ELF-1 (cell line): ENCODE results near the gene CD8B.

Experiments
- DNase-seq: peaks from one replicate; pipeline ENCODE4 v3.0.0-alpha.2; 2016; ENCODE audit warnings: low read depth, low spot score

Gene CD8B

DNA sequence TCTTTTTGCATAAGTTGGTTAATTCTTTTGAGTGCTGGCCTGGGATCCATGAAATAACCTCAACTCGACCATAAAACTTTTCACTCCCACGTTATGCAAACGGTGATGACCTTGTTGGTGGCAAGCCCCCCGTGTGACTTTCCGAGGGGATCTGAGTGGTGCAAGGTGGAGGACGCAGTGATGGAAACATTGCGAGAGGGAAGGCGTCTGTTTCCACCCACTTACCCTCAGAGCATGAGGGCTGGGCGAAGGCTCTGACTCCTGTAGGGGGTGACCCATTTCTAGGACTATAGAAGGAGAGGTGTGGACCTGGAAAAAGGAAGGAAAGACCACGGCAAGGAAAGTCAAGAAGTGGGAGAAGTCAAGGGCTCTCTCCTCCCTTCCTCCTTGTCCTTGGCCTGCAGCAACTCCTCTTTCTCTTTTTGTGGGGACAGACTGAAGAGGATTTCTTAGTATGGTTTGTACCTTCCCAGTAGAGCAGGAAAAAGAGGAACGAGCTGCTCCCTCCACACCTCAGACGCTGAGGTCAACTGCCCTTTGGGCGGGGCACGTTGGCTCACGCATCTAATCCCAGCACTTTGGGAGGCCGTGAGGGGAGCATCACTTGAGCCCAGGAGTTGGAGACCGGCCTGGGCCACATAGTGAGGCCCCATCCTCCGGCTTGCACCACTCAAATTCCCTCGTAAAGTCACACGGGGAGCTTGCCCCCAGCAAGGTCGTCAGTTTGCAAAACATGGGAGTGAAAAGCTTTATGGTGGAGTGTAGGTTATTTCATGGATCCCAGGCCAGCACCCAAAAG is 55.4 kb downstream of the CD8B start:
- DNase-seq: no peak

DNA sequence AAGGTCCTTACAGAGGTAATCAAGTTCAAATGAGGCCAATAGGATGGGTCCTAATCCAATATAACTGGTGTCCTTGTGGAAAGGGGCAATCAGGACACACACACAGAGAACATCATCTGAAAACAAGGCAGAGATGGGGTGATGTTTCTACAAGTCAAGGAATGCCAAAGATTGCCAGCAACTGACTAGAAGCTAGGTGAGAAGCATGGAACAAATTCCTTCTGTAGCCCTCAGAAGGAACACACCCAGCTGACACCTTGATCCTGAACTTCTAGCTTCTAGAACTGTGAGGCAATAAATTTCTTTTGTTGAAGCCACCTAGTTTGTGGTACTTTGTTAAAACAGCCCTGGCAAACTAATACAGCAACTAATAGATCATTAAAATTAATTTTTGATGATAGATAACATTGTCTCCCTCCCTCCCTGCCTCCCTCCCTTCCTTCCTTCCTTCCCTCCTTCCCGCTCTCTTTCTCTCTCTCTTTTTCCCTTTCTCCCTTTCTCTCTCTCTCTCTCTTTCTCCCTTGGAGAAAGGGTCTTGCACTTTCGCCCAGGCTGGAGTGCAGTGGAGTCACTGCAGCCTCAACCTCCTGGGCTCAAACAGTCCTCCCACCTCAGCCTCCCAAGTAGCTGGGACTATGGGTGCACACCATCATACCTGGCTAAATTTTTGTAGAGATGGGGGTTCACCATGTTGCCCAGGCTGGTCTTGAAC is 60.7 kb downstream of the CD8B start:
- no peak for DNase-seq

DNA sequence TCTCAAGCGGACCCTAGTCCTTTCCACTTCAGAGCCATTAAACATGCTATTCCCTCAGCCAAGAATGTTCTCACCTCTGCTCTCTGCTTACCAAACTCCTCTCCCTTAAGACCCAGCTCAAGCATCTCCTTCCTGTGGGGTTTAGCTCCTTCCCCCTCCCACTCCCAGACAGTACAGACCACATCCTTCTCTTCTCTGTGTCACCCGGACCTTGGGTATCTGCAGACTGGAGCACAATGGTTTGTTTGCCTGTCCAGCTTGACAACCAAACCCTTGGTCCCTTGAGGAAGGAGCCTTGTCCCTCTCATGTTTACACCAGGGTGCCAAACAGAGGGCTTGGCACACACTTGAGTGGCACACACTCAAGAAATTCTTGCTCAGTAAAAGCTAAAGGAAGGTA is 66.8 kb downstream of the CD8B start:
- no peak for DNase-seq

DNA sequence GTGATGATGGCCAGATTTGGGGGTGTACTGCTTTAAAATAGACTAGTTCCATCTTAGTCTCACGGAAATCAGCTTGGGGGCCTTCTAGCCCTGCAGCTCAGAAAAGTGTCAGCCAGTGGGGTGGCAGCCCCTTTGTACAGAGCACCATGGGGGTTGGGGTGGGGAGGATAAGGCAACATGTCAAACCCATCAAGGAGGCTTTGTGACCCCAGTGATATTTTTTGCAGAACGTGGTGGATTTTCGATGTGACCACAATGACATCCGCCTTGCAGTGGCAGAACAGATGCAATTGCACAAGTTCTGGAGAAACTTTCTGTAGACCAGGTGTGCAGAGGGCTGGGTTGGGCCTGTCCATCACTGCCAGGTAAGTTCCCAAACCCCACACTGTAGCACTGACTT is 67.9 kb downstream of the CD8B start:
- DNase-seq: no peak

DNA sequence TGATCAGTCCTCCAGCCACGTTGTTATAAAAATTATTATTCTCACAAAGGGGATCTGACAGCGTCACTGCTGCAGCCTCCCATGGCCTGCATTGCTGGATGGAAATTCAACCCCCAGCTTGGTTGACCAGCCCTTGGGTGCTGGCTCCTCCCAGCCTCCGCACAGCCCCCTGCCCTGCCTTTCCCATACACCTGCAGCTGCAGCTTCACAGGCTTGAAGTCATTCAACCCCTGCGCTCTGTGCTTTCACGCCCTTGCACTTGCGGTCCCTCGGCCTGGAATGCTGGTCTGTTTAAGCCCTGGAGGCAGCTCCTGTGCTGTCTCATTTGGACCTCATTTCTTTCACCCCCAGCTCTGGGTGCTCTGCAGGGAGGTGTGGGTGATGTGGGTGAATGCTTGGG is 70.1 kb downstream of the CD8B start:
- peak; percentile 39 for DNase-seq

DNA sequence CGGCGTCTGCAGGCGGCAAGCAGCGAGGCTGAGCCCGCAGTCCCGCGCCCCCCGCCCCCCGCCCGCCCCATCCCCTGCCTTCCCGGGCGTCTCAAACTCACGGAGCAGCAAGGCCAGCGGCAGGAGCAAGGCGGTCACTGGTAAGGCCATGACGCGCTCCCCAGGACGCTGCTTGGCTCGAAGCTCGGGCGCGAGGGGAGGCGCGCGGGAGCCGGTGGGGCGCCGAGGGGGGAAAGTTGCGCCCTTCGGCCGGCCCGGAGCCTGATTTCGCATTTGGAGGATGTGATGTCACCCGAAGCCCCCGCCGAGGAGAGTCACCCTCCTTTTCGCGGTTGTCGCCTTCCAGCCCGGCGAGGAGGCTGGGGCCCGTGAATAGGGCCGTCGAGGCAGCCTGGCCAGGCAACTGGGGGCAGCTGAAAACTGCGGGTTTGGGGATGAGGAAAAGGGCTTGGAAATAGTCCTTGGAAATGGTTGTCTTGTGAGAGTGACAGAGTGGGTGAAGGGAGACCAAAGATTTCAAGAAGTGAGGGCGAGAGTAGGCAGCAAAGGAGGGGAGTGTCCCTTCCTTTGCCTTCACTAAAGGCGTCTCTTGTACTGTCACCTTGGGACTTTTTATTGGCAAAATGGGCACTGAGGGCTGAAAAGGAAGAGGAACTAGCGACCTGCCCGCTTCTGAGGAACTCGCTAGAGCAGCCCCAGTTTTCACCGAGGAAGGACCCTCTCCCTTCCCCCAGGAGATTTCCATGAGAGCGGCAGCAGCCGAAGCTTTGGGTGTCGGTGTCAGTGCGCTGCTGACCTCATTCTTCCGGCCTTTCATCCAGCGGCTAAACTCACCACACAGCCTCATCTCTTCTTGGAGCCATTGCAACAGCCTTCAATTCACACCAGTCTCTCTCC is 70.8 kb downstream of the CD8B start, which contains the start of gene CD8A:
TSS of gene CD8A (minus strand) at position 238 of the 897 bp plus-strand sequence. CDS start at position 150, 88 bp downstream.
- DNase-seq: peak; percentile 53

DNA sequence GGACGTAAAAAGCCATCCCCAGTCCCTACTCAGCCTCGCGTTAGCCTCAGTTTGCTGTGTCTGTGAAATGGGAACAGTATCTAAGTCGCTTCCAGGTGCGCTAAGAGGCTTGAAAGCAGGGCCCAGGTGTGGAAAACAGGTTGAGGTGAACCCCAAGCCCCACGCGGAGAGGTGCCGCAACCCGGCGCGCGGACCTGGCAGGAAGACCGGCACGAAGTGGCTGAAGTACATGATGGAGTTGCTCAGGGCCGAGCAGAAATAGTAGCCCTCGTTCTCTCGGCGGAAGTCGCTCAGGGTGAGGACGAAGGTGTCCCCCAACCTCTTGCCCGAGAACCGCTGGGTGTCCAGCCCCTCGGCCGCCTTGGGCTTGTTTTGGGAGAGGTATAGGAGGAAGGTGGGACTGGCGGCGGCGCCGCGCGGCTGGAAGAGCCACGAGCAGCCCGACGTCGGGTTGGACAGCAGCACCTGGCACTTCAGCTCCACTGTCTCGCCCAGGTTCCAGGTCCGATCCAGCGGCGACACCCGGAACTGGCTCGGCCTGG is 71.5 kb downstream of the CD8B start:
- DNase-seq: peak; percentile 59

DNA sequence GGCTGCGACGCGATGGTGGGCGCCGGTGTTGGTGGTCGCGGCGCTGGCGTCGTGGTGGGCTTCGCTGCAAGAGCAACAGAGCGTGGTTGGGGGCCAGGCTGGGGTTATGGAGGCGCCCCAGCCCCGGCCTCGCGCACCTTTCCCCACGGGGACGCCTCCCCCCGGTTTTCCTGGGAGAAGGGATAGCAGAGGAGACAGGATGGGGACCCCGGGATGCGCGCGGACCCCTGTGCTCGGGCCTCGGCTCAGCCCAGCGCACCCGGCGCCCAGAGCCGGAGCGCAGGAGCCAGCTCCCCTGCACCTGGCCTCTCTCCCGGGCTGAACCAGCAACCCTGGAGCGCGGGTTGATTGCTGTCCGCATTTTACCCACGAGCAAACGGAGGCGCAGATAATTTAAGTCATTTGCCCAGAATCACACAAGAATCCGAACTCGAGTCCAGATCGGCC is 72.0 kb downstream of the CD8B start:
- peak; percentile 9 for DNase-seq

DNA sequence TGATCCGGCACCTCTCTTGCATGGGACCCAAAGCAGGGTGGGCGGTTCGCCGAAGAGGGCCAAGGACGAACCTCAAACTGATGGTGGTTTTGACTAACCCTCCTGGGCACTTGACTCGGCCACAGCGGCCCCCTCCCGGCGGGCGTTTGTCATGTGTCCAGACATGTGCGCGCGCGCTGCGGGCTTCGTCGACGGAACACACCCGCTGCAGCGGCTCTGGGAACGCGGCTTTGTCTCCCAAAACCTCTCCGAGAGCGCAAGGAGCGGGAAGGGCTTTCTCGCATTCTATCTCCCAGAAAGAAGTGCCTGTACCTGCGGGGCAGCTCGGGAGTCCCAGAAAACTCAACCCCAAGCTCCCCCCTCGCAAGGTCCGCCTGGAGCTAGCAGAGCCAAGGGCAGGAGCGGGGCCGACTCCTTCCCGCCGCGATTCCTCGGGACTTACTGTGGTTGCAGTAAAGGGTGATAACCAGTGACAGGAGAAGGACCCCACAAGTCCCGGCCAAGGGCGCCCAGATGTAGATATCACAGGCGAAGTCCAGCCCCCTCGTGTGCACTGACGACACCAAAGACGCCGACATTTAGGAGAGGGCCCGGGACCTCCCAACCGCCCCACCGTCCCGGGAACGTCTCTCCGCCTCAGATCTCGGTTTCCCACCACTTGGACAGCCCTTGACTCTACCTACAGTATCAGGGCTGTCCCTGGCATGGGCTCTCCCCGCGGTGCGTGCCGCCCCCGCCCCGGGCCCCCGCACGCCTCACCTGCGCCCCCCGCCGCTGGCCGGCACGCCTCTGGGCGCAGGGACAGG is 72.6 kb downstream of the CD8B start:
- peak; percentile 68 for DNase-seq

DNA sequence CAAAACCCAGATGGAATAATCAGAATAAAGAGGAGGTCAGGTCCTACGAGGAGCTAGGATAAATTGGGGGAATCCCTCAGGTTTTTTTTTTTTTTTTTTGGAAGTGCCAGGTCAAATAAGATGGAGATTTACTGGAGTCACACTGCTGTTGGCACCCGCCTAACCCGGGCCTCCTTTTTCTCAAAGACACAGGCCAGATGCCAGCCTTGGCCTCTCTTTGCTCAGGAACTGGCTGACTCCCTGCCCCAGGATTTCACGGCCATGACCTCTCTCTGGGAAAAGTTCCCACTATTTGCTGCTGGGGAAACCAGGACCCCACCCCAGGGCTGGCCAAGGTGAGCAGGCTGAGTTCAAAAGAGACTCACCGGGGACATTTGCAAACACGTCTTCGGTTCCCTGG is 73.5 kb downstream of the CD8B start:
- no peak for DNase-seq

DNA sequence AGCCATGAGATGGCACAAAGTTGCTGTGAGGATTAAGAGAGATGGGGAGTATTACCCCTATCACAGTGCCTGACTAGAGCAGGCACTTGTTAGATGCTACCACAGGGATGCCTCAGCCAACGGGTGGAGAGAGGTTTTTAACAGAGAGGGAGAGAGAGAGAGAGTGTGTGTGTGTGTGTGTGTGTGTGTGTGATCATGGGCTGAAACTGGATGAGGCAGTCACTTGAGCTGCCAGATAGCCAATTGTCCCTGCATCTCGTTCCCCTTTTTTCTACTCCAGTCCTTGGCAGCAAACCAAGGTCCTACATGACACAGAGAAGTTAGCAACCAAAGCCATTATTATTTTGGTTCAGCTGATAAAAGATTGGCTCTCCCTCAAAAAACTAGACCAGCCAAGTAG is 74.0 kb downstream of the CD8B start:
- DNase-seq: no peak

DNA sequence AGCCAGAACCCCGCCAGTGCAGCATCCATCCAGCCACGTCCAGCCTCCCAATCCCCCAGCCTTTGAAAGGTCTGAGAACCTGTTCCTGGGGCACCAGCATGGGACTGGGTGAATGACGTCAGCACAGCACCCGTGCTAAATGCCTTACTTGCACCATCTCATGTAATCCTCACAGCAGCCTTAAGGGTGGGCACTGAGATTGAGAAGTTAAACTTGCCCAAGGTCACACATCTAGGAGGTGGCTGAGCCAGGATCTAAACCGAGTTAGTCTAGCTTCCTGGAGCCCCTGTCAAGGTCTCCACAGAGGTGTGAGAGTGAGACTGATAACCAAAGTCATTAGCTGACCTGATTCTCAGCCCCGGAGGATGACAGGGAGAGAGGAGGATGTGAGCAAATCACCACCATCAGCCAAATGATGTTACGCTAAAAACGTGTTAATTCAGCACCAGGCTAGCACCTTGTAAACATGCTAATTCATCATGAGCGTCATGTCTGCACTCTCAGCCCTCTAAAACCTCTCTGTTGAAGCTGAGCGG is 75.6 kb downstream of the CD8B start:
- DNase-seq: no peak

DNA sequence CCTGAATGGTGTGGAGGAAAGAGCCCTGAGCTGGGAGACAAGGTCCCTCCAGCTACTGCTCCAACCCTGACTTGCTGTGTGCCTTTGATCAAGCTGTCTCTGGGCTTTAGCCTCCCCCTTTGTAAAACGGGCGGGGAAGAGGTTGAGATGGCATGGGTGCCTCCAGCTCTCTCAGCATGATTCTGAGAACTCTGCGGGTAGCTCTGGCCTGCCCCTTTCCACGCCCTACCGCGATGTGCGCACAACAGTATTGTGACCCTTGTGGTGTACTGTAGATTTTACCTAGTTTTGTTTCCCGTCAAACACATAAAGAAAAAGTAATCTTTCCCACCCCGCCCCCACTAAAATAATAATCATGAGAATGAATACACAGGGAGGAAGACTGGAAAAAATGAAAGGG is 76.2 kb downstream of the CD8B start:
- no peak for DNase-seq

DNA sequence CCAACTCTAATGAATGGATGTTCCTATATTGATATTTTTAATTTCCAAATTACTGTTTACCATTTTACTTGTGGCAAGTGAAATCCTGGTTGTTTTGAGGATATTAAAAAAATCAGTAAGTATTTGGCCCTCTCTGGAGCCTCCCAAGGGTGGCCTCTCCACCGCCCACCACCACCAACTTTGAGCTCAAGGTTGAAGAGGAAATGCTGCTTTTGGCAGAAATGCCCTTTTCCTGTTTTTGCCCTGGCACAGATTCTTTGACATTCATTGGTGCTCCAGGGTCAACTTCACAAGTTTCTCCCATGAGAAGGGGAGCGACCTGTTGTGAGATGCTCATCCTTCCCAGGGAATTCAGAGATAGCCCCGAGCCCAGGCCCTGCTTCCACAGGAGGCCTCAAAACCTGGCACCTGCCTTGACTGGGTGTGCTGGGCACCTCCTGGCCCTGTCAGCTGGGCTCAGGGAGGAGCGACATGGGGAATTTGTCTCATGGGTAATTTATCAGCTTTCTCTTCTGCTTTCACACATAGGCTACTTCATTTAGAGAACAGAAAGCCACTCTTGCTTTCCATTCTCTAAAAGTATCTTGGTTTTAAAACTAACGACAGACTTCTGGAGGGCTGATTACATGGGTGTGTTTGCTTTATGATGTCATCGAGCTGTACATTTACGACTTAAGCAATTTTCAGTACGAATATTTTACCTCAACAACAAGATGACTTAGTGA is 77.9 kb downstream of the CD8B start:
- no peak for DNase-seq

DNA sequence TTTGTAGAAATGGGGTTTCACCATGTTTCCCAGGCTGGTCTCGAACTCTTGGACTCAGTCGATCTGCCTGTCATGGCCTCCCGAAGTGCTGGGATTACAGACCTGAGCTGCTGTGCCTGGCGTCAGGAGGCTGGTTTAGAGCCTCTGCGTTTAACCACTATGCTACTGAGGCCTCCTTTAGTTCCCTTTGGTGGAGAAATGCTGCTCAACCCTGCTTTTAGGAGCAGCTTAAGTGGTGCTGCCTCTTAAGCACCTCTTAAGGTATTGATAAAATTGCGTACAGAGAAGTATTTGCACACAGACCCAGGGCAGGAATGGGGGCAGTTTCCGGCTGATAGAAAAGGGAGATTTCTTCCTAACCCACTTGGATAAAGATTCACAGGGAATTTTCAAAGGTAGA is 78.9 kb downstream of the CD8B start:
- no peak for DNase-seq

DNA sequence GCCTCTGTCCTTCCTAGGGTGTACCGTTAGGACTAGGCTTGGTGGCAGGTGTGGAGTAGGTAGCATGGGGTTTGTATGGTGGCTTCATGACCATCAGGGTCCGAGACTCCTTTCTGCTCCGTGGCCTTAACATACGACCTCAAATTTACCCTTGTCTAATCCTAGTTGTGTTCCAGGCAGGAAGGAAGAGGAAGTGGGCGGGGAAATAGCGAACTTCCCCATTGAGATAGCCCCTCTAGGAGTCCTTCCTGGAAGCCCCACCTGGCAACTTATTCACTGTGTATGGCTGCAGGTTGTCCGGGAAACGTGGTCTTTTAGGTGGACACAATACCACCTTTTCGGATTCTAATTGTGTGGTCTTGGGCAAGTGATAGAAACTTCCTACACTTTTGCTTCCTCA is 80.3 kb downstream of the CD8B start:
- no peak for DNase-seq

DNA sequence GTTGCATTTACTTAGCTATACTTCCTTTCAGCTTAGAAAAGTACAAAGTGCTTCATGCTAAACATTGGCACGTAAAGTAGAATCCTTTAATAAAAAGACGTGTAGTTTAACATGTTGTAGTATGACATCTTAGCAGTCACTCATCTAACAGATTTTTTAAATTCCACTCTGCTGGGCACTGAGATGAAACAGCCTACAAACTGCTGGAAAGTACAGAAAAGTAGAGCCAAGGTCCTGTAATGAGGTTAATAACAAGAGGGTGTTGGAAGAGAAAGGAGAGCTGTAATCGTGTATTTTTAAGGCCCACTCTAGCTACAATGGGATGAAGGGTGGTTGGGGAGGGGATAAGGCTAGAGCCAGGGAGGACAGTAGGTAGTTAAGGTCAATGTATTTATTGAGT is 81.7 kb downstream of the CD8B start:
- DNase-seq: no peak

DNA sequence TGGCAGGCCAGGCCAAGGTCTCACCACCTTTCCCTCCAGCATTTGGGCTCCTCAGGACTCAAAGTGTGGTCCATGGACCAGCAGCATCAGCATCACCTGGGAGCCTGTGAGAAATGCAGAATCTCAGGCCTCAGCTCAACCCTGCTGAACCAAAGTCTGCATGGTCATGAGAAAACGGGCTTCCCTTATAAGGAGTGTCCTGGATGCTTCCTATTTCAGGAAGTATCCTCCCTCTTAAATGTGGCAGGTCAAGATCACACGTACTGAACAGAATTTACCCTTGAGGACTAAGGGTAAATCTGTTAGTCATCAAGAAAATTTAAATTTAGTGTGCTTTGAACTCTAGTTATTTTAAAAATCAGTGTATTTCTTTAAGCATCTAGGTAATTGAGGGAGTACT is 82.7 kb downstream of the CD8B start:
- no peak for DNase-seq

DNA sequence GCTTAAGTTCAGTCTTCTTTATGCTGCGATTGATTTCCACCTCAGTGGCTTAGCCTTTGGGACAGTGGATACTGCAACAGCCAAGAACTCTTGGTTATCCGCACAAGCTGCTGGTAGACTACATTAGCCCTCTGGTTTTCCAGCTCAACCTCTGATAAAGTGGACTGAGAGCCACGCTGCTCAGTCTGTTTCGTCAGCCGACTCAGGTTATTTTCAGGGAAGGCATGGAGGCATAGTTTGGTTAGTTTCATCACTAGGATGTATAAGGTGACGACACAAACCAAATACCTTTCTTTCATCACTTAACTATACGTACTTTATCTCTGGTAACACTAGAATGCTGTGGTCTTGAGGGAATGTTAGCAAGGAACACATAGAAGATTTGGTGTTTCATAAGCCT is 85.2 kb downstream of the CD8B start:
- DNase-seq: no peak

DNA sequence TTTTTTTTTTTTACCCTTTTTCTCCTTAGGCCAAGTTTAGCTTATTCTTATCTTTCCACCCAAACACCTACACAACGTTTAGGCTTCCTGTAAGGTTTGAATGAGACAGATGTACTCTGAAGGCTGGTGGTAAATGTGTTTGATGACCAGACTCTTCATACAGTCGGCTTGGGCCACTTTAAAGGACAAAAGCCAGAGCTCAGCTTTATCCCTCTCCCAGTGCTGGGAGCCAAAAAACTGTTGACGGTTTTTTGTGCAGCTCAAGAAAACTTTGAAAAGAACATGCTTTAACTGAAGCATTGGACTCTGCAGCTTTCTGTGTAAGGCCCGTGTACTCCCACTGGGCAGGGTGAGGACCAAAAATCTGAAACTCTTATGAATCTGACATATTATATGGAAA is 86.3 kb downstream of the CD8B start:
- DNase-seq: no peak
